Measurements from ENCODE around the gene NCAN.
A peak's percentile ranks its signal among the peaks of the same experiment; 100 is the strongest.

Gene NCAN

DNA sequence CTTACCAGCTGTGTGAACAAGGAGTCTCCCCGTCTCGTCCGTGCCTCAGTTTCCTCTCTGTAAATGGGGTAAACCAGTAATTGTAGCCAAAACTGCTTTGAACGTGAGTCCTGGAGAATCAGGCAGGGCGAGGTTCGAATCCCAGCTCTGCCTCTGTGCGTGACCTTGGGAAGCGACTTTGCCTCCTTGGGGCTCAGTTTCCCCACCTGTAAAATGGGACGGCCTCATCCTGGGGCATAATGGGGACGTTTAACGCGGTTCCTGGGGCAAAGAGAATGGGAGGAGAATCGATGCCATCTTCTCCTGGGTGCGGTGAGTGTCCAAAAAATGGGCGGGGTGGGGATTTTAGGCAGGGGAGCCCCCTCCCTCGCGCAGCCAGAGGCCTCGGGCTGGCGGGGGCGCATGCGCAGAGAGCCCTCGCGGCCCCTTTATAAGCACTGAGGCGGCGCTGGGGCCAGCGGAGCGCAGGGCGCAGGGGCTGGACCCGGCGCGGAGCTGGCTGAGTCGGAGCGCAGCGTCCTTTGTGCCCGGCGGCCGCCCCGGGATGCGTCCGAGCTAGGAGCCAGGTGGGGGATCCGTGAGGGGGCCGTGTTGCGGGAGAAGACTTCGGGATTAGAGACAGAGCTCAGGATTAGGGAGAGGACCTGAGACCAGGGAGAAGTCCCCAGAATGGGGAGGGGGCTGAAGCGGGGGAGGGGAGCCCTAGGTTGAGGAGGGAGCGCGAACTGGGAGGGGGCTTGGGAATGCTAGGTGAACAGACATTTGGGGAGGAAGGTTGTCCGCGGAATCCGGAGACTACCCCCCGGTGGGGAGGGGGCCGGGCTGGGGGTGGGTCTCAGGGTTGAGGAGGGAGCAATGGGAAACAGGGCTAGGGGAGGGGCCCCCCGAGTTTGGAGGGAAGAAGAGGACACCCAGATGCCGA is at the start of gene NCAN:
Gene NCAN (plus strand): TSS at position 460 of the 922 bp plus-strand sequence. CDS start 4,996 bp downstream, outside the sequence.
- no peak within 1 kb of the TSS for H3K4me3 ChIP-seq

DNA sequence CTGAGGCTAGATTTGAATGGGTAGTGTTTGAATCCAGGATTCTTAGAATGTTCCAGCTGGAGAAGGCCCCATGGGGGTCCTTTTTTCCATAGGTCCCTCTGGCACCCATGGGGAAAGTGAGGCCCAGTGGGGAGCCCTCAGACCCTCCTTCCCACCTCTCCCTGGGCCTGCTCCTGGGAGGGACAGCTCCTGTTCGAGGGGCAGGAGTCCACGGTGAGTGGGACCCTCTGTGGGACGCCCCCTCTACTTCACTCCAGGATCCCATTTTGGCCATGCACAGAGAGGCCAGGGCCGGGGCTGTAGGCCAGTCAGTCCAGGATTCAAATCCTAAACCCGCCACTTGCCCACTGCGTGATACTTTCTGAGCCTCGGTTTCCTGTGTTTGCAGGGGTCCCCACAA is 49.3 kb upstream of the NCAN start:
- Histone ChIP-seq H3K36me3 (ENCODE audit: insufficient read depth, low read length) (no peaks in the 10 kb centered on the region), H3K27ac (no peak overlapping the region), H3K9me3 (ENCODE audit: low read depth, low read length) (no peaks in the 10 kb centered on the region), H3K9ac (ENCODE audit: insufficient read length) (no peak overlapping the region), H3K4me3 (no peak overlapping the region)
- no peak for DNase-seq (ENCODE audit: low read depth, low spot score)
- TF ChIP-seq EZH2 (IDR thresholded peaks at IDR 0.05) (no peak), POLR2AphosphoS5 (IDR thresholded peaks at IDR 0.05; ENCODE audit: borderline replicate concordance, low read depth, low read length) (no peak), FOXP2 (optimal IDR thresholded peaks at IDR 0.05; ENCODE audit: control extremely low read depth, extremely low read length, insufficient read depth) (no peak)

More for the DNA sequence above, at the start of gene NCAN:
- Histone ChIP-seq H3K9me3 (ENCODE audit: low read depth, low read length) (no peaks in the 10 kb centered on the region), H3K9ac (ENCODE audit: insufficient read length) (no peak within 1 kb of the TSS), H3K27ac (no peak within 1 kb of the TSS), H3K36me3 (ENCODE audit: insufficient read depth, low read length) (no peaks in the 10 kb centered on the region)
- TF ChIP-seq POLR2AphosphoS5 (IDR thresholded peaks at IDR 0.05; ENCODE audit: borderline replicate concordance, low read depth, low read length) (no peak), EZH2 (IDR thresholded peaks at IDR 0.05) (no peak), FOXP2 (optimal IDR thresholded peaks at IDR 0.05; ENCODE audit: control extremely low read depth, extremely low read length, insufficient read depth) (no peak)
- DNase-seq (ENCODE audit: low read depth, low spot score), result no peak

DNA sequence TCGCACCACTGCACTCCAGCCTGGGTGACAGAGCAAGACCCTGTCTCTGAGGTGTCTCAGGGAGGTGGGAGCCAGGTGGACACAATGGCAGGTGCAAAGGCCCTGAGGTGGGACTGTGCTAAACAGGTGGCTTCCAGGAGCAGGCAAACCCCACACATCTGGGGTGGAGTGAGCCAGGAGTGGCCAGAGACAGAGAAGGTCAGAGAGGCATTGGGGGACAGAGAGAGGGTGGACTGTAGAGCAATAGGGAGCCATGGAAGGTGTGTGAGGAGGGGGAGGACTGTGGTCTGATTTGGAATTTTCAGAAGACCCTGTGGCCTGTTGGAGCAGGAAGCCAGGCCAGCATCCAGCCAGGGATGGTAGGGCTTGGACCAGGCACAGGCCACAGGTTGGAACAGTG is 46.4 kb upstream of the NCAN start:
- Histone ChIP-seq H3K27ac (no peak overlapping the region), H3K4me3 (no peak overlapping the region), H3K9ac (ENCODE audit: insufficient read length) (no peak overlapping the region), H3K9me3 (ENCODE audit: low read depth, low read length) (no peaks in the 10 kb centered on the region), H3K36me3 (ENCODE audit: insufficient read depth, low read length) (no peaks in the 10 kb centered on the region)
- no peak for TF ChIP-seq POLR2AphosphoS5 (IDR thresholded peaks at IDR 0.05; ENCODE audit: borderline replicate concordance, low read depth, low read length)
- TF ChIP-seq FOXP2 (optimal IDR thresholded peaks at IDR 0.05; ENCODE audit: control extremely low read depth, extremely low read length, insufficient read depth), result no peak
- TF ChIP-seq EZH2 (IDR thresholded peaks at IDR 0.05), result no peak
- no peak for DNase-seq (ENCODE audit: low read depth, low spot score)

DNA sequence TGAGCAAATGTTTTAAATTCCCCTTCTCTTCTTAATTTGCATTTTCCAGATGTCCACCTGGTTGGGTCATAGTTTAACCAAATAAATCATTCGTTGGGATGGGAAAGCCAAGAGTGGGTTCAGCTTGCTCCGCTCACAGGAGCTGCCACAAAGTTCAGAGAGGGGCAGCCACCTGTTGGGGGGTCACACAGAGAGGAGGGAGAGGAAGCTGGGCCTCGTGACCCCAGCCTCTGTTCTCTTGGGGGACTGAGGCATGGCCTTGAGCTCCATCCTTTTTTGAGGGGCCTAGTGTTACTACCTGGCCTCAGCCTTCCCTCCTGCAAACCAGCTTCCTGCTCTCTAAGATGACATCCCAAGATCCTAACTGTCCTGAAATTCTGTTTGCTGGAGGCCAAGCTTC is 44.1 kb upstream of the NCAN start:
- H3K9me3 ChIP-seq (ENCODE audit: low read depth, low read length), result no peaks in the 10 kb centered on the region
- TF ChIP-seq POLR2AphosphoS5 (IDR thresholded peaks at IDR 0.05; ENCODE audit: borderline replicate concordance, low read depth, low read length), result no peak
- no peak for TF ChIP-seq EZH2 (IDR thresholded peaks at IDR 0.05)
- TF ChIP-seq FOXP2 (optimal IDR thresholded peaks at IDR 0.05; ENCODE audit: control extremely low read depth, extremely low read length, insufficient read depth), result no peak
- H3K36me3 ChIP-seq (ENCODE audit: insufficient read depth, low read length), result no peaks in the 10 kb centered on the region
- no peak overlapping the region for H3K27ac ChIP-seq
- no peak overlapping the region for H3K4me3 ChIP-seq
- DNase-seq (ENCODE audit: low read depth, low spot score), result no peak
- no peak overlapping the region for H3K9ac ChIP-seq (ENCODE audit: insufficient read length)

DNA sequence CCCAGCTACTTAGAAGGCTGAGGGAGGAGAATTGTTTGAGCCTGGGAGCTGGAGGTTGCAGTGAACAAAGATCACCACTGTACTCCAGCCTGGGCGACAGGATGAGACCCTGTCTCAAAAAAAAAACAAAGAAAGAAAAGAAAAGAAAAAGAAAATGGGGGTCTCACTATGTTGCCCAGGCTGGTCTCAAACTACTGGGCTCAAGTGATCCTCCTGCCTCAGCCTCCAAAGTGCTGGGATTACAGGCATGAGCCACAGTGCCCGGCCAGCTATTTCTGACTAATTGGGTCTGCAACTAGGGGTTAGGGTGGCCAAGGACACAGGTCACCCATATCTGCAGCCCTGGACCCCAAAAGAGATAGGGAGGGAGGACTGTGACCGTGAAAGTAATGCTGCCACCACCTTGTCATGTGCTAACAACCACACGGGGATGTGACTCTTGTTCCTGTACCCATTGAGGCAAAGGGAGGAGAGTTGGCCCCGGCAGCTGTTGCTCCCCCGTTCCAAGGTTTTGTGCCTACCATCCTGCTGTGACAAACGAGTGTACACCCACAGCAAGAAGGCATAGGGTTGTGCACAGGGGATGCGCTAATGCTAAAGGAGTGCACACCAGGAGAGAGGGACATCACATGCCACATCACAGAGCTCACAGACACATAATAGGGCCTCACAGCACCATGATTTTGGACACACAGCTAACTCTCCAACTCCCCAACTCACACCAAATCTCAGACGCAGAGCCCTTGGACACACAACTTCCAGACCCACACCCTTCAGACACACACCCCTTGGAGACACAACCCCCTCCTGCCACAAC is 42.3 kb upstream of the NCAN start:
- Histone ChIP-seq H3K27ac (no peak overlapping the region), H3K9ac (ENCODE audit: insufficient read length) (no peak overlapping the region), H3K36me3 (ENCODE audit: insufficient read depth, low read length) (no peaks in the 10 kb centered on the region), H3K9me3 (ENCODE audit: low read depth, low read length) (no peaks in the 10 kb centered on the region), H3K4me3 (peak overlapping the region; percentile 69)
- TF ChIP-seq POLR2AphosphoS5 (IDR thresholded peaks at IDR 0.05; ENCODE audit: borderline replicate concordance, low read depth, low read length) (no peak), FOXP2 (optimal IDR thresholded peaks at IDR 0.05; ENCODE audit: control extremely low read depth, extremely low read length, insufficient read depth) (no peak), EZH2 (IDR thresholded peaks at IDR 0.05) (no peak)
- no peak for DNase-seq (ENCODE audit: low read depth, low spot score)

DNA sequence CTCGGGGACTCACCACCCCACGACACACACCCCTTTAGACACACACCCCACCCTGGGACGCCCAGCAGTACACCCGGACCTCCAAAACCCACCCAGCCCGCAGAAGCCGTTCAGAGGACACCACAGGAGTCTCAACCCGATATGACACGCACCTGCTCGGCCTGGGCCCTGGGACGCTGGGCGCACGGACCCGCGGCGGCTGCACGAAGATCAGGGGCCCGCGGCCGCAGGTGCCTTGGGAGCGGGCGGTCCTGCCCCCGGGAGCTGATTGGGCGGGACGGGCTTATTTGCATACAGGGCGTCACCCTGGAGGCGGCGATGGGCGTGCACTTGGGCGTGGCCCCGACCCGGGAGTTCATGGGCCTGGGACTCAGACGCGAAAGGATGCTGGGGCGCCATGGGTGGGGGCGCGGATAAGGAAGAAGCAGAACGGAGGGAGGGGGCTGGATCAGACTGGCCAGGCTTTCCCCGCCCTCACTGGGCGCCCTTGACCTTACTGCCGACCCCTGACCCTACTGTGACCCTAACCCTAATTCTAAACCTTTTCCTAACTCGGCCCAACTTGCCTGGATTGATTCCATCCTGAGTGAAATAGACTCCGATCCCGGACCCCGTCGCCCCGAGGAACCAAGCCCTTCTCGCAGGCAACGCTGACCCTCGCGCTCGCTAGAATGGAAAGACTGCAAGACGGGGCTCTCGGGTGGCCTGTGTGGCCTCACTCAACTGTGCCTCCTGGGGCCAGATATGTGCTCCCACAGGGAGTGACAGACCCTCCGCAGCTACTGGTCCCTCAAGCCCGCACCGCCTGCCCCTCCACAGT is 41.5 kb upstream of the NCAN start, which contains the start of gene MEF2B:
Gene MEF2B (minus strand): TSS at position 211 of the 820 bp plus-strand sequence. CDS start 19,528 bp downstream, outside the sequence.
- Histone ChIP-seq H3K36me3 (ENCODE audit: insufficient read depth, low read length) (no peaks in the 10 kb centered on the region), H3K9ac (ENCODE audit: insufficient read length) (no peak within 1 kb of the TSS), H3K27ac (no peak within 1 kb of the TSS), H3K4me3 (peak within 1 kb of the TSS; percentile 69), H3K9me3 (ENCODE audit: low read depth, low read length) (no peaks in the 10 kb centered on the region)
- no peak for DNase-seq (ENCODE audit: low read depth, low spot score)
- TF ChIP-seq POLR2AphosphoS5 (IDR thresholded peaks at IDR 0.05; ENCODE audit: borderline replicate concordance, low read depth, low read length) (no peak; the same call in 1 of the 2 replicates), FOXP2 (optimal IDR thresholded peaks at IDR 0.05; ENCODE audit: control extremely low read depth, extremely low read length, insufficient read depth) (no peak), EZH2 (IDR thresholded peaks at IDR 0.05) (no peak)

DNA sequence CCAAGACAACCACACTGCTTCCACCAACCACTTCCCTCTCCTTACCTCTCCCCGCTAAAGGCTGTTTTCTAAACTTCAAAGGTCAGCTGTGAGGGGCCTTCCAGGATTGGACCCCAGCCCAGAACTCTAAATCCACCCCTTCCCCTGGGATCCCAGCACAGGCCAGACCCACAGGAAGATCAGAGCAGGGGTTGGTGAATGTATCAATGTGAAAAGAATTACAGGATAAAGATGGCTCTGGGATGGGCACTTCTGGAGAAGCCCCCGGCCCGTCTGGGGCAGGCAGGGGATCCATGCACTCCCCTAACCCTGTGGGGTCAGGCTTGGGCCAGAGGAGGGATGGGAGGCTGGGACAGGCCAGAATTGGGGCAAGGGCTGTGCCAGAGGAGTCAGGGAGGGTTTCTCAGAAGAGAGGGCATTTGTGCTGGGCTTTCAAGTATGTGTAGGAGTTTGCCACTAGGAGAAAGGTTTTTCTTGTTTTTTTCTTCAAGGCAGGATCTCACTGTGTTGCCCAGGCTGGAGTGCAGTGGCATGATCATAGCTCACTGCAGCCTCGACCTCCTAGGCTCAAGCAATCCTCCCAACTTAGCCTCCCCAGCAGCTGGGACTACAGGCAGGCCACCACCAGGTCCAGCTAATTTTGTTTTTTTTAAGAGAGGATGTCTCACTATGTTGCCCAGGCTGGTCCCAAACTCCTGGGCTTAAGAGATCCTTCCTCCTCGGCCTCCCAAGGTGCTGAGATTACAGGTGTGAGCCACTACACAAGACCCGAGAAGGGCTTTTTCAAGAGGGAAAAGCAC is 40.7 kb upstream of the NCAN start:
- no peak for DNase-seq (ENCODE audit: low read depth, low spot score)
- TF ChIP-seq POLR2AphosphoS5 (IDR thresholded peaks at IDR 0.05; ENCODE audit: borderline replicate concordance, low read depth, low read length) (no peak), EZH2 (IDR thresholded peaks at IDR 0.05) (no peak), FOXP2 (optimal IDR thresholded peaks at IDR 0.05; ENCODE audit: control extremely low read depth, extremely low read length, insufficient read depth) (no peak)
- H3K27ac ChIP-seq, result no peak overlapping the region
- H3K36me3 ChIP-seq (ENCODE audit: insufficient read depth, low read length), result no peaks in the 10 kb centered on the region
- no peak overlapping the region for H3K4me3 ChIP-seq
- no peaks in the 10 kb centered on the region for H3K9me3 ChIP-seq (ENCODE audit: low read depth, low read length)
- H3K9ac ChIP-seq (ENCODE audit: insufficient read length), result no peak overlapping the region

All from SK-N-MC (cell line).